ENCODE measurements around the gene TRIM75. TPM values are rescaled to one million over a fixed set of nuclear protein-coding genes. Genes with fewer than 3 reads are reported as not detected.
A peak's percentile ranks its signal among the peaks of the same experiment; 100 is the strongest.

Gene TRIM75
- total RNA-seq, 6 experiments from 2014 or later: not detected

GRCh38 chr4:165106518-165106917, 52.9 kb downstream of the TRIM75 start:
- Histone ChIP-seq H3K9me3 (no peaks in the 10 kb centered on the region), H3K4me3 (no peak overlapping the region), H3K36me3 (peaks cover 0 to 15% (median 7%) of the 10 kb centered on the region in 4 donors), H3K27ac (peak overlapping the region in 1 of 3 donors; percentile 10), H3K27me3 (no peaks in the 10 kb centered on the region), H3K4me1 (peaks cover 0 to 16% (median 2%) of the 10 kb centered on the region in 4 donors)
- DNase-seq: no peak
- peak; percentile 54 to 89 (median 71) for ATAC-seq
- intact Hi-C loops (cut with DNase I): no loop called here
- TF ChIP-seq, protein P1, sequence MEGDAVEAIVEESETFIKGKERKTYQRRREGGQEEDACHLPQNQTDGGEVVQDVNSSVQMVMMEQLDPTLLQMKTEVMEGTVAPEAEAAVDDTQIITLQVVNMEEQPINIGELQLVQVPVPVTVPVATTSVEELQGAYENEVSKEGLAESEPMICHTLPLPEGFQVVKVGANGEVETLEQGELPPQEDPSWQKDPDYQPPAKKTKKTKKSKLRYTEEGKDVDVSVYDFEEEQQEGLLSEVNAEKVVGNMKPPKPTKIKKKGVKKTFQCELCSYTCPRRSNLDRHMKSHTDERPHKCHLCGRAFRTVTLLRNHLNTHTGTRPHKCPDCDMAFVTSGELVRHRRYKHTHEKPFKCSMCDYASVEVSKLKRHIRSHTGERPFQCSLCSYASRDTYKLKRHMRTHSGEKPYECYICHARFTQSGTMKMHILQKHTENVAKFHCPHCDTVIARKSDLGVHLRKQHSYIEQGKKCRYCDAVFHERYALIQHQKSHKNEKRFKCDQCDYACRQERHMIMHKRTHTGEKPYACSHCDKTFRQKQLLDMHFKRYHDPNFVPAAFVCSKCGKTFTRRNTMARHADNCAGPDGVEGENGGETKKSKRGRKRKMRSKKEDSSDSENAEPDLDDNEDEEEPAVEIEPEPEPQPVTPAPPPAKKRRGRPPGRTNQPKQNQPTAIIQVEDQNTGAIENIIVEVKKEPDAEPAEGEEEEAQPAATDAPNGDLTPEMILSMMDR (IDR thresholded peaks at IDR 0.05): no peak
- TF ChIP-seq POLR2A (IDR thresholded peaks at IDR 0.05): no peak
- 41% methylated on average over 6 of the region's 6 CpGs for WGBS (ENCODE audit: insufficient coverage, low coverage, low lambda C conversion rate, missing lambda C conversion rate)

Small RNA genes lying within 50 kb of the gene (small RNA-seq; reads per million reads assigned to genes)
- gene AC106872.12: 0 reads per million in 2 experiments

Other genes with a start within 250 kb of the TRIM75 start
- gene APELA, start 176.7 kb upstream of the TRIM75 start, total RNA-seq: not detected
- under 1 TPM in 3 of 6 experiments, not detected in 3; 0.24 to 0.37 (median 0.35) TPM for gene TRIM61, start 76.2 kb upstream of the TRIM75 start, total RNA-seq
- gene TRIM60, start 21.9 kb upstream of the TRIM75 start, total RNA-seq: not detected
- 10 to 100 TPM; 16.2 to 40.0 (median 23.3) TPM for gene TMEM192, start 59.0 kb downstream of the TRIM75 start, total RNA-seq
- 10 to 100 TPM; 15.6 to 25.3 (median 20.3) TPM for gene KLHL2, start 153.7 kb downstream of the TRIM75 start, total RNA-seq